H54 (cell line): ENCODE measurements around the gene OR2B6.

Source experiments
- DNase-seq: peaks from one replicate; pipeline ENCODE4 v3.0.0; 2011; ENCODE audit warnings: low spot score, mixed read lengths; ENCODE audit not compliant: insufficient read length
- FAIRE-seq: peaks from 3 replicates; lab custom pipeline; 2011; peaks lifted over from hg19 to GRCh38; lab: Jason Lieb, UNC
- POLR2A ChIP-seq: IDR thresholded peaks from 2 replicates; pipeline ENCODE4 v1.6.1; 2011; ENCODE audit warnings: low read depth, mild to moderate bottlenecking, low read length

Gene OR2B6

DNA sequence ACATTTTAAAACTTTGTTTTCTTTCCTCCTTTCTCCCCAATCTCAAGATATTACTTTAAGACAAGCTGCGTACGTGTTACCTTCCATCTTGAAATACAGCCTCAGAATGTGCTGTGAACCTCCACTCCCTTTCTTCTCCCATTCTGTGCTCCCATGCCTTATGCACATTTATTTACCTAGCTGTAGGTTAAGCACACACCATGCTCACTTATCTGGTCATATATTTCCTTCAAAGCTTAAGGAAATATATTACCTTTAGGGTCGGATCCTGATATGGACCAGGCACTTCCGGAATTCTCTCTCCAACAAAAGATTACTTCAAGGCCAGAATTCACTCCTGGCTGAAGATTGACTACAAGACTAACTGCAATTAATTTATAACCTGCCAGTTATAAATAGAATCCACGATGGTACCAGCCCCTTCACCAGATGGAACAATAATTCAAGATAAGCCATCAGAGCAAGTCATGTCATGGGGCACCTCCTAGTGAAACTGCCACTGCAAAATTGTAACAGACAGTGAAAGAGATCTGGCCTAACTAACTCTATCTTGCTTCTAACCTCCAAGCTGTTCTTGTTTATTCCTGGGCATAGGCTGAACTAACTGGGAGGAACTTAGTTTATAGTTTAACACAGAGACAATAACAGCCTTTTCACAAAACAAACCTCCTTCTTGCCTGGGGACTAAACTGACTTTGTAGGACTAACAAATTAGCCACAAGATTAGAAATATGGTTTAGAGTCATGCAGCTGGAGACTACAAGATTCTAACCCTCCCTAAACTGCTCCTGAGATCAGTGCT is 47.5 kb downstream of the OR2B6 start:
- DNase-seq (no peak), FAIRE-seq (no peak)
- no peak for TF ChIP-seq POLR2A

- TF ChIP-seq POLR2A, result no peak
- no peak for FAIRE-seq
- no peak for DNase-seq
These were observed 48.3 kb downstream of the OR2B6 start for GRCh38 chr6:28005152-28005890.

GRCh38 chr6:28005975-28006374 is 48.9 kb downstream of the OR2B6 start:
- TF ChIP-seq POLR2A, result no peak
- DNase-seq (no peak), FAIRE-seq (no peak)
